ENCODE measurements around the gene DLL3.

DLL3 gene

GRCh38 chr19:39480337-39481228 is 18.2 kb upstream of the DLL3 start, which contains the start of gene TIMM50:
Gene TIMM50, plus strand, starts transcription at chr19:39480838. Its CDS starts 16 bp downstream, at chr19:39480854.
- Histone ChIP-seq H2AFZ (ENCODE audit: low read depth, low read length) (peak within 1 kb of the TSS; percentile 24), H3K9me3 (ENCODE audit: insufficient read depth, low read length) (no peaks in the 10 kb centered on the region), H3K4me1 (ENCODE audit: low read length) (peaks cover 20% of the 10 kb centered on the region), H3K79me2 (ENCODE audit: low read length) (peaks cover 37% of the 10 kb centered on the region), H3K36me3 (replicated peaks; ENCODE audit: low read depth, low read length) (peaks cover 27% of the 10 kb centered on the region), H3K4me2 (ENCODE audit: low read length) (peak within 1 kb of the TSS; percentile 99), H3K27me3 (ENCODE audit: low read depth, low read length) (no peaks in the 10 kb centered on the region), H3K4me3 (ENCODE audit: low read length) (peak within 1 kb of the TSS; percentile 90), H4K20me1 (ENCODE audit: insufficient read depth, low read length) (no peaks in the 10 kb centered on the region), H3K27ac (ENCODE audit: low read length) (peak within 1 kb of the TSS; percentile 59), H3K9ac (ENCODE audit: low read length) (peak within 1 kb of the TSS; percentile 87)
- TF ChIP-seq CTCF (IDR thresholded peaks at IDR 0.05; ENCODE audit: low read depth, low read length) (0 out of 2 replicates have a peak, but pooled peaks have one; percentile 6), EZH2phosphoT487 (IDR thresholded peaks at IDR 0.05; ENCODE audit: low read depth) (no peak)

GRCh38 chr19:39481229-39481545 is 17.6 kb upstream of the DLL3 start:
- Histone ChIP-seq H3K27ac (ENCODE audit: low read length) (peak overlapping the region; percentile 46), H4K20me1 (ENCODE audit: insufficient read depth, low read length) (no peaks in the 10 kb centered on the region), H3K9ac (ENCODE audit: low read length) (peak overlapping the region; percentile 87), H3K4me2 (ENCODE audit: low read length) (peak overlapping the region; percentile 99), H3K4me3 (ENCODE audit: low read length) (peak overlapping the region; percentile 90), H2AFZ (ENCODE audit: low read depth, low read length) (no peak overlapping the region), H3K4me1 (ENCODE audit: low read length) (peaks cover 20% of the 10 kb centered on the region), H3K9me3 (ENCODE audit: insufficient read depth, low read length) (no peaks in the 10 kb centered on the region), H3K36me3 (replicated peaks; ENCODE audit: low read depth, low read length) (peaks cover 22% of the 10 kb centered on the region), H3K79me2 (ENCODE audit: low read length) (peaks cover 37% of the 10 kb centered on the region), H3K27me3 (ENCODE audit: low read depth, low read length) (no peaks in the 10 kb centered on the region)
- no peak for TF ChIP-seq CTCF (IDR thresholded peaks at IDR 0.05; ENCODE audit: low read depth, low read length)
- no peak for TF ChIP-seq EZH2phosphoT487 (IDR thresholded peaks at IDR 0.05; ENCODE audit: low read depth)

GRCh38 chr19:39481676-39482075 is 17.1 kb upstream of the DLL3 start:
- no peak for TF ChIP-seq CTCF (IDR thresholded peaks at IDR 0.05; ENCODE audit: low read depth, low read length)
- no peak for TF ChIP-seq EZH2phosphoT487 (IDR thresholded peaks at IDR 0.05; ENCODE audit: low read depth)
- H3K4me1 ChIP-seq (ENCODE audit: low read length): peaks cover 20% of the 10 kb centered on the region
- H3K27me3 ChIP-seq (ENCODE audit: low read depth, low read length): no peaks in the 10 kb centered on the region
- H4K20me1 ChIP-seq (ENCODE audit: insufficient read depth, low read length): no peaks in the 10 kb centered on the region
- H3K9ac ChIP-seq (ENCODE audit: low read length): peak overlapping the region; percentile 87
- peaks cover 38% of the 10 kb centered on the region for H3K79me2 ChIP-seq (ENCODE audit: low read length)
- no peak overlapping the region for H3K27ac ChIP-seq (ENCODE audit: low read length)
- no peak overlapping the region for H2AFZ ChIP-seq (ENCODE audit: low read depth, low read length)
- H3K4me3 ChIP-seq (ENCODE audit: low read length): peak overlapping the region; percentile 90
- peak overlapping the region; percentile 99 for H3K4me2 ChIP-seq (ENCODE audit: low read length)
- no peaks in the 10 kb centered on the region for H3K9me3 ChIP-seq (ENCODE audit: insufficient read depth, low read length)
- H3K36me3 ChIP-seq (replicated peaks; ENCODE audit: low read depth, low read length): peaks cover 23% of the 10 kb centered on the region

GRCh38 chr19:39483141-39483540 is 15.6 kb upstream of the DLL3 start:
- Histone ChIP-seq H3K4me2 (ENCODE audit: low read length) (no peak overlapping the region), H3K9ac (ENCODE audit: low read length) (no peak overlapping the region), H2AFZ (ENCODE audit: low read depth, low read length) (no peak overlapping the region), H3K9me3 (ENCODE audit: insufficient read depth, low read length) (no peaks in the 10 kb centered on the region), H3K4me1 (ENCODE audit: low read length) (peaks cover 20% of the 10 kb centered on the region), H3K79me2 (ENCODE audit: low read length) (peaks cover 42% of the 10 kb centered on the region), H3K27ac (ENCODE audit: low read length) (no peak overlapping the region), H3K4me3 (ENCODE audit: low read length) (no peak overlapping the region), H4K20me1 (ENCODE audit: insufficient read depth, low read length) (no peaks in the 10 kb centered on the region), H3K27me3 (ENCODE audit: low read depth, low read length) (no peaks in the 10 kb centered on the region), H3K36me3 (replicated peaks; ENCODE audit: low read depth, low read length) (peaks cover 29% of the 10 kb centered on the region)
- TF ChIP-seq CTCF (IDR thresholded peaks at IDR 0.05; ENCODE audit: low read depth, low read length) (no peak), EZH2phosphoT487 (IDR thresholded peaks at IDR 0.05; ENCODE audit: low read depth) (no peak)

All from OCI-LY3 (cell line).